Measurements from ENCODE around the gene DSCAML1.

The DSCAML1 gene

DNA sequence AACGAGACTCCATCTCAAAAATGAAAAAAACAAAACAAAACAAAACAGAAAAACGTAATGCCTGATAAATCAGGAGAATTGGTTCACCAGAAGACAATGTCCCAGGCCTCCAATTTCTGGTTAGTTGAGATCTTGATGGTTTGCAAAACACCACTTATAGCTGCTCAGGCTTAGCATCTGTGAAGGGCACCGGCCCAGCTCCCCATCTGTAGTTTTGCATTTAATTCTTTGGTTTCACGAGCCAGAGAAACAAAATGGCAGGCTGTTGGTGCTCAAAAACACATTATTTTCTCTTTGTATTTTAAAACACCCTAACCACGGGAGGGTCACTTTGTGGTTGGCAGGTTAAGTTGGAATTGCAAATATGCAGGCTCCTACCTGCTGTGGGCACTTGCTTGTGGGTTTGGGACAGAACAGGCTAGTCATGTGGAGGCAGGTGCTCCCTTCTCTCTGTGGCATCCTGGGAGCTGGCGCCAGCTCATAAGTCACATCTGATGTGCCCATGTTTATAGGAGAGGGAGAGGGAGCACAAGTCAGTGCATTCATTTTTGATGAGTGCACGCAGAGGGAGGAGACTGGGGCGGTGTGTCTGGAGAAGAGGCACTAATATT, 323.4 kb downstream of the DSCAML1 start:
- H3K27ac ChIP-seq, result peak overlapping the region; percentile 25; the same call in 1 of the 2 replicates
- TF ChIP-seq, protein P1, sequence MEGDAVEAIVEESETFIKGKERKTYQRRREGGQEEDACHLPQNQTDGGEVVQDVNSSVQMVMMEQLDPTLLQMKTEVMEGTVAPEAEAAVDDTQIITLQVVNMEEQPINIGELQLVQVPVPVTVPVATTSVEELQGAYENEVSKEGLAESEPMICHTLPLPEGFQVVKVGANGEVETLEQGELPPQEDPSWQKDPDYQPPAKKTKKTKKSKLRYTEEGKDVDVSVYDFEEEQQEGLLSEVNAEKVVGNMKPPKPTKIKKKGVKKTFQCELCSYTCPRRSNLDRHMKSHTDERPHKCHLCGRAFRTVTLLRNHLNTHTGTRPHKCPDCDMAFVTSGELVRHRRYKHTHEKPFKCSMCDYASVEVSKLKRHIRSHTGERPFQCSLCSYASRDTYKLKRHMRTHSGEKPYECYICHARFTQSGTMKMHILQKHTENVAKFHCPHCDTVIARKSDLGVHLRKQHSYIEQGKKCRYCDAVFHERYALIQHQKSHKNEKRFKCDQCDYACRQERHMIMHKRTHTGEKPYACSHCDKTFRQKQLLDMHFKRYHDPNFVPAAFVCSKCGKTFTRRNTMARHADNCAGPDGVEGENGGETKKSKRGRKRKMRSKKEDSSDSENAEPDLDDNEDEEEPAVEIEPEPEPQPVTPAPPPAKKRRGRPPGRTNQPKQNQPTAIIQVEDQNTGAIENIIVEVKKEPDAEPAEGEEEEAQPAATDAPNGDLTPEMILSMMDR (conservative IDR thresholded peaks at IDR 0.05), result no peak

DNA sequence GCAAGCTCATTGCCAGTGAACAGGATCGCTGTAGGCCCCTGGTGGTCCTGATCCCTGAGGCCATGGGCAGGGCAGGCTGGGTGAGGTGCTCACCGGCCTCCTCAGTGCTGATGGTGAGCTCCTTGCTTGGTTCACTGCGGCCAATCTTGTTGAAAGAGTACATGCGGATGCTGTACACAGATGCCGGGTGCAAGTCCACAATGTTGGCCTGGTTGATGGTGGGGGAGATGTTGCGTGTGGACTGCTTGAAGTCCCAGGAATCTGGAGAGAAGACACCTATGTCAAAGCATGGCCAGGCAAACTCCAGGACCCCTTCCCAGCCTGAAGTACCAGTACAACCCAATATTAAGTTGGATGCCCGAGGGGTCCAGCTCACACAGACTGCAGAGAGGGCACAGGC, 325.2 kb downstream of the DSCAML1 start:
- H3K27ac ChIP-seq, result no peak overlapping the region

DNA sequence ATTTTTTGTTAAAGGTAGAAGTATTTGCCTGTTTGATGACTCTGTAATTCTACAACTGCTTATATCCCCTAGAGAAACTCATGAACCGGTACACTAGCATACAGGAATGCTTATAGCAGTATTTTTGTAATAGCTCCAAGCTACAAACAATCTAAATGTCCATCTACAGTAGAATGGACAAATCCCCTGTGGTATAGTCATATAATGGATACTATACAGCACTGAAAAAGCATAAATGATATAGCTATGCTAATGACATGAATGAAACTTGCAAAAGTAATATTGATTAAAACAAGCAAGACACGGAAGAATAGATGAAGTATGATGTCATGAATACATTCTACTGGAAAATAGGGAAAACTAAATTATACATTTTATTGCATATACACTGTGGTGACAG, 326.4 kb downstream of the DSCAML1 start:
- TF ChIP-seq, protein P1 (conservative IDR thresholded peaks at IDR 0.05), result no peak

More for the DNA sequence above, 325.2 kb downstream of the DSCAML1 start:
- TF ChIP-seq, protein P1 (conservative IDR thresholded peaks at IDR 0.05), result no peak

DNA sequence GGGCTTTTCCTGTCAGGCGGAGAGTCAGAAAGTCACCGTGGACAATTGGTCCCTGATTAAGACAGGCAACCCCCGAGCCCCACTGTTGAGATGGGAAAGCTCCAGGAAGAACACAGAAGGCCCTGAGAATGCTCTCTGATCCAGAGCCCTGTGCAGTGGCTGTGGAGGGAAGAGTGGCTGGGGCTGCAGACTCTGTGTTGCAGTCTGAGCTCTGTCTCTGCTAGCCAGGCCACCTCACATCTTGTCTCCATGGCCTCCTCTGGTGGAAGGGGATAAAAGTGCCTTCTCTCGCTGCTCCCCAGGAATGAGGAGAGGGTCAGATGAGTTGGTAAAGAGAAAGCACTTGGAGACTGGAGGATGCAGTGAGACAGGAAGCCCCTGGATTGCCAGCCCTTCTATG, 328.1 kb downstream of the DSCAML1 start:
- no peak overlapping the region for H3K27ac ChIP-seq
- TF ChIP-seq, protein P1 (conservative IDR thresholded peaks at IDR 0.05), result no peak

More for the DNA sequence above, 326.4 kb downstream of the DSCAML1 start:
- H3K27ac ChIP-seq, result no peak overlapping the region

DNA sequence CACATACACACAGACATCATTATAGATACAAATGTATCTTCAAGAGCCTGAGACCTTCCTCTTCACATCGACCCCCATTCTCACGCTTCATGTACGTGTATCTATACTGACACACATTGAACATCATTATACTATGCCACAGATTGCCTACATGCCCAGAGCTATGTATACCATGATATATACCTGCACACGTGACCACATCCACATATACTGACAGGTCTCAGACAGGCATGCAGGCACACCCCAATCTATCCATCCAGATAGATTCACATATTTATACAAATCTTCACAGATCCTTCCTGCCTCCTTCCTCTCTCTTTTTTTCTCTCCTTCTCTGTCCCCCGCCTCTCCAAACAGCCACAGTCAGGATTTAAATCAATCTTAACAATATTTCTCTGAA, 329.2 kb downstream of the DSCAML1 start:
- TF ChIP-seq, protein P1 (conservative IDR thresholded peaks at IDR 0.05), result no peak

DNA sequence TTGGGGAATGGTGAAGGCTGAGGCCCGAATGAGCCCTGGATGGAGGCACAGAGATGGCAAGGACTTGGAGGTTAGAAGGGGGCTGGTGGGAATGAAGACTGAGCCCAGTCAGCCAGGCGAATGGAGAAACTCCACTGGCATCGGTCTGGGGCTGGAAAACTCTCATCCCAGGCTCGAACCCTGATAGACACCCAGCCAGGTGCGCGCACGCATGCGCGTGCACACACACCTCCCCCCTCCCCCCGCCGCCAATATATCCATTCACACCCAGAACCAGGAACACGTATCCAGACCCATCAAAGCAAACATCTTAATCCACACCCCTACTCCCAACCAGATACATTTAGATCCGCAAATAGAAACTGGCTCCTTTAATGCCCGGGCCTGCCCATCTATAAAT, 330.1 kb downstream of the DSCAML1 start:
- no peak overlapping the region for H3K27ac ChIP-seq
- TF ChIP-seq, protein P1 (conservative IDR thresholded peaks at IDR 0.05), result no peak

More for the DNA sequence above, 329.2 kb downstream of the DSCAML1 start:
- no peak overlapping the region for H3K27ac ChIP-seq

DNA sequence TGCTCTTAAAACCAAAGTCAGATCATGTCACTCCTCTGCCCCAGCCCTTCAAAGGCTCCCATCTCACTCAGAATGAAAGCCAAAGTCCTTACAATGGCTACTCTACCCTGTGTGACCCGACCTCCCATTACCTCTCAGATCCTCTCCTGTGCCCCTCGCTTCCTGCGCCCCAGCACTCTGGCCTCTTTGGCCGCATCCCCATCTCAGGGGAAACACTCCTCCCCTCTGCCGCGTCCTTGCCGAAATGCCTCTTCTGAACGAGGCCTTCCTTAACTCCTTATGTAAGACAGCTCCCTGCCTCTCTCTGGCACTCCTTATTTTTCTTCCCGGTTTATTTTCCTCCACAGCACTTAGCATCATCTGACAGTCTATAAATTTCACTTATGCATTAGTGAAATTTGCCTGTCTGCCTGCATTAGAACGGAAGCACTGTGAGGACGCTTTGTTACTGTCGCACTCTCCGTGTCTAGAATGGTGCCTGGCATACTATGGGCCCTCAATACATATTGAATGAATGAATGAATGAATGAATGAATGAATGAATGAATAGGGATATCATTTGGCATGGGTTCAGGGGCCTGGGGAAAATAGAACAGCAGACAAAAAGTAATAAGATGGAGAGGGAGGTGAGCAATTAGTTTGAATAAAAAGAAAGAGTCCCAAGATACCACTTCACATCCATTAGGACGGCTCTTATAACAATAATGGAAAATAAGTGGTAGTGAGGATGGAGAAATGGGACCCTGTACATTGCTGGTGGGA, 331.6 kb downstream of the DSCAML1 start:
- no peak overlapping the region for H3K27ac ChIP-seq
- TF ChIP-seq, protein P1 (conservative IDR thresholded peaks at IDR 0.05), result no peak

All from VCaP (cell line).